HL-60 (cell line): ENCODE results near the gene CALR3.

Experiments used
- CTCF ChIP-seq: IDR thresholded peaks from one replicate; pipeline ENCODE4 v1.5.1; 2011; ENCODE audit warnings: low read length, control low read depth, inconsistent platforms; ENCODE audit not compliant: insufficient read depth
- POLR2AphosphoS5 ChIP-seq: IDR thresholded peaks from 2 replicates; pipeline ENCODE4 v1.6.1; 2012; ENCODE audit warnings: low read depth
- REST ChIP-seq: IDR thresholded peaks from 2 replicates; pipeline ENCODE4 v1.6.1; 2012; ENCODE audit warnings: low read depth; ENCODE audit not compliant: insufficient replicate concordance

DNA sequence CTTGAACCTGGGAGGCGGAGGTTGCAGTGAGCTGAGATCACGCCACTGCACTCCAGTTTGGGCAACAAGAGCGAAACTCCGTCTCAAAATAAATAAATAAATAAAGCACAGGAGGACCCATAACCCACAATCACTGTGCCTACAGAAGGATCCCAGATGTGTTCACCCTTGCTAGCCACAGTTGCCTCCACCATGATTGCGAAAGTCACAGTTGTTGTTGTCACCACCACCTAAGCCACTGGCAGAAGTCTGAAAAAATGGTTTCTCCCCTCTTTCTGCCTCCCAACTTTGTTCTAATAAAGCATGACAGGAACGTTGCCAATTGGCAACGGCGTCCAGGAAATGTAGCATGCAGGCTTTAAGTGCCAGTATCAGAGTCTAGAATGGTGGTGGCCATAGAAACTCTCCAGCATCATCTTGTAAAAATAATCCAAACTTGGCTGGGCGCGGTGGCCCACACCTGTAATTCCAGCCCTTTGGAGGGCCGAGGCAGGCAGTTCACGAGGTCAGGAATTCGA is 22.0 kb downstream of the CALR3 start:
- TF ChIP-seq CTCF (no peak), POLR2AphosphoS5 (no peak), REST (no peak)
